HepG2 (cell line): ENCODE results near the gene PLOD3. TPM values are rescaled to one million over a fixed set of nuclear protein-coding genes. Genes with fewer than 3 reads are reported as not detected.
A peak's percentile ranks its signal among the peaks of the same experiment; 100 is the strongest.

Experiments
- CREB1 ChIP-seq, 2 experiments: fragments of 450-650 bp in 1 of 2; IDR thresholded peaks; 2 replicates each; pipeline ENCODE4 v1.6.1; 2016 to 2017; ENCODE audit warnings: control low read depth in 1 of 2, mild to moderate bottlenecking in 1 of 2, missing compliant biosample characterization in 1 of 2, missing genetic modification characterization in 1 of 2
- JUN ChIP-seq: sonication (generic); formaldehyde crosslinking; IDR thresholded peaks from 2 replicates; pipeline ENCODE4 v1.4.0; 2020; ENCODE audit warnings: mild to moderate bottlenecking, missing genetic modification reagents
- MAFK ChIP-seq, 2 experiments: IDR thresholded peaks in 1 of 2; conservative IDR thresholded peaks in 1 of 2; 2 replicates each; pipeline ENCODE4 v1.6.1; 2011; ENCODE audit warnings: improper control_type of control experiment in 2 of 2, low read length in 2 of 2
- RXRB ChIP-seq: IDR thresholded peaks from 2 replicates; pipeline ENCODE4 v1.6.1; 2016; ENCODE audit warnings: borderline replicate concordance, missing genetic modification reagents, missing compliant biosample characterization
- ZBTB20 ChIP-seq: sonication (generic); formaldehyde crosslinking; IDR thresholded peaks from 2 replicates; pipeline ENCODE4 v1.8.1; 2023; ENCODE audit warnings: missing genetic modification reagents, low read depth, mild to moderate bottlenecking, borderline replicate concordance
- ZBTB42 ChIP-seq: sonication (generic); formaldehyde crosslinking; IDR thresholded peaks from 2 replicates; pipeline ENCODE4 v1.5.0; 2020; ENCODE audit warnings: mild to moderate bottlenecking, missing genetic modification reagents
- ZSCAN30 ChIP-seq: sonication (generic); formaldehyde crosslinking; IDR thresholded peaks from 2 replicates; pipeline ENCODE4 v1.5.0; 2020; ENCODE audit warnings: mild to moderate bottlenecking, missing genetic modification reagents
- polyA plus RNA-seq, 8 experiments: library from polyadenylated mRNA; depleted of rRNA in 3 of 8; stranded (reverse) in 7 of 8; unstranded in 1 of 8; fragments of >200 nt; fragmentation: Illumina TruSeq in 4 of 8; extraction: Trizol in 4 of 8; gene quantifications; 2 replicates each; pipeline versions ENCODE4 v1.2.1 to v1.2.3, GENCODE V29; 2011 to 2016; ENCODE audit warnings: low read depth in 4 of 8, missing spikeins in 1 of 8, mixed read lengths in 1 of 8; ENCODE audit not compliant: insufficient read depth in 1 of 8
- total RNA-seq, 5 experiments: library from RNA; depleted of rRNA; stranded (reverse); fragments of >200 nt; fragmentation: Illumina TruSeq; extraction: Trizol; gene quantifications; 2 replicates each; pipeline ENCODE4 v1.2.3, GENCODE V29; 2016; ENCODE audit warnings: low read depth in 1 of 5
- TF ChIP-seq, protein P1 (sequence below), 2 experiments: fragments of 450-650 bp in 1 of 2; sonication (generic) in 1 of 2; formaldehyde crosslinking in 1 of 2; IDR thresholded peaks; 2 replicates each; pipeline versions ENCODE4 v1.6.1 to v1.8.0; 2016 to 2022; ENCODE audit warnings: antibody characterized with exemption in 1 of 2, mild to moderate bottlenecking in 1 of 2, missing genetic modification reagents in 1 of 2
- TF ChIP-seq, protein P2 (sequence below), 2 experiments: sonication (generic) in 1 of 2; formaldehyde crosslinking in 1 of 2; IDR thresholded peaks; 2 replicates each; pipeline versions ENCODE4 v1.4.0 to v1.6.1; 2016 to 2020; ENCODE audit warnings: borderline replicate concordance in 1 of 2, low read depth in 1 of 2, mild to moderate bottlenecking in 1 of 2, missing genetic modification reagents in 1 of 2

Gene PLOD3
- total and polyA plus RNA-seq, 2 of the 13 experiments (the other 11 are each of a cell fraction or from before 2014, with no cell fraction given) = 65.8 to 67.4 TPM

DNA sequence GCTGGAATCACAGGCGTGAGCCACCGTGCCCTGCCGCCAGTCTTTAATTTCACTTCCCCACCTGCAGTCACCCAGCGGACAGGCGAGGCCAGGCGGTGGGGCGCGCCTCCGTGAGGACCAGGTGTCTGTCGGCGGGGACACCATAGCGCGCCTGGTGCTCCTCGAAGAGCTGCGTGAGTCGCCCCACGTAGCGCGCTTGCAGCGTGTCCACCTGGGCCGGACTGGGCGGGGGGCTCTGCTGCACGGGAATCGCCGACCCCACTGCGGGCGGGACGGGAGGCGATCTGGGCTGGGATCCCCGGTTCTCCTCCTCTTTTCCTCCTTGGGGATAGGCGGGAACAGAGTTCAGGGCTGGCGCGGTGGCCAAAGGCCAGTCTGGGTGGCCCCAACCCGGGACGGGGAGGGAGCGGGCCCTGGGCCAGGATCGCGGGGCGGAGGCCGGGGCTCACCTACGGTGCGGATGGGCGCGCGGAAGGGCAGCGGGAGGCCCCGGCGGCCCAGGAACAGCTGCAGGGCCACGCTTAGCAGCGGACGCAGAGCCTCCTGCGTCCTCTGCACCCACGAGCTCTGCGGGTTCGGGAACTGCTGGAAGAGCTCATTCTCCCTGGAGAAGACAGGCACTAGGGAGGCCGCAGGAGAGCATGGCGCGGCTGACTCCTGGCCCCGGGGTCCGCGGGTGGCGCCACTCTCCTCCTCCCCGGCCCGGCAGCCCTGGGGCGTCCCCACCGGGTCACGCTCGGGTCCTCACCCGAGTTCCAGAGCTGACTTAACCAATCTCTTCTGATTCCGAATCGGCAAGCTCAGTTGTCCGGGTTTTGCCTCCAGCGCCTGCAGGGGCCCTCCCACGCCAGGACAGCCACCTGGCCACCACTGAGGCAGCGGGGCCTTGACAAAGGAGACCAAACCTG lies 15.4 kb downstream of the PLOD3 start (continued):
- TF ChIP-seq, protein P1, sequence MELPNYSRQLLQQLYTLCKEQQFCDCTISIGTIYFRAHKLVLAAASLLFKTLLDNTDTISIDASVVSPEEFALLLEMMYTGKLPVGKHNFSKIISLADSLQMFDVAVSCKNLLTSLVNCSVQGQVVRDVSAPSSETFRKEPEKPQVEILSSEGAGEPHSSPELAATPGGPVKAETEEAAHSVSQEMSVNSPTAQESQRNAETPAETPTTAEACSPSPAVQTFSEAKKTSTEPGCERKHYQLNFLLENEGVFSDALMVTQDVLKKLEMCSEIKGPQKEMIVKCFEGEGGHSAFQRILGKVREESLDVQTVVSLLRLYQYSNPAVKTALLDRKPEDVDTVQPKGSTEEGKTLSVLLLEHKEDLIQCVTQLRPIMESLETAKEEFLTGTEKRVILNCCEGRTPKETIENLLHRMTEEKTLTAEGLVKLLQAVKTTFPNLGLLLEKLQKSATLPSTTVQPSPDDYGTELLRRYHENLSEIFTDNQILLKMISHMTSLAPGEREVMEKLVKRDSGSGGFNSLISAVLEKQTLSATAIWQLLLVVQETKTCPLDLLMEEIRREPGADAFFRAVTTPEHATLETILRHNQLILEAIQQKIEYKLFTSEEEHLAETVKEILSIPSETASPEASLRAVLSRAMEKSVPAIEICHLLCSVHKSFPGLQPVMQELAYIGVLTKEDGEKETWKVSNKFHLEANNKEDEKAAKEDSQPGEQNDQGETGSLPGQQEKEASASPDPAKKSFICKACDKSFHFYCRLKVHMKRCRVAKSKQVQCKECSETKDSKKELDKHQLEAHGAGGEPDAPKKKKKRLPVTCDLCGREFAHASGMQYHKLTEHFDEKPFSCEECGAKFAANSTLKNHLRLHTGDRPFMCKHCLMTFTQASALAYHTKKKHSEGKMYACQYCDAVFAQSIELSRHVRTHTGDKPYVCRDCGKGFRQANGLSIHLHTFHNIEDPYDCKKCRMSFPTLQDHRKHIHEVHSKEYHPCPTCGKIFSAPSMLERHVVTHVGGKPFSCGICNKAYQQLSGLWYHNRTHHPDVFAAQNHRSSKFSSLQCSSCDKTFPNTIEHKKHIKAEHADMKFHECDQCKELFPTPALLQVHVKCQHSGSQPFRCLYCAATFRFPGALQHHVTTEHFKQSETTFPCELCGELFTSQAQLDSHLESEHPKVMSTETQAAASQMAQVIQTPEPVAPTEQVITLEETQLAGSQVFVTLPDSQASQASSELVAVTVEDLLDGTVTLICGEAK (IDR thresholded peaks at IDR 0.05) = no peak
- TF ChIP-seq, protein P1 (CRISPR knock-in tag; IDR thresholded peaks at IDR 0.05) = peak; percentile 36; the same call in 1 of the 2 replicates
- TF ChIP-seq RXRB (CRISPR knock-in tag) = no peak
- no peak; the same call in 1 of the 2 replicates for TF ChIP-seq ZBTB20
- no peak; the same call in 1 of the 2 replicates for TF ChIP-seq ZBTB42 (CRISPR knock-in tag)
- TF ChIP-seq MAFK (conservative IDR thresholded peaks at IDR 0.05 in 1 of 2, IDR thresholded peaks at IDR 0.05 in 1 of 2; ENCODE audit: low read length in 2 of 2) = no peak
- TF ChIP-seq, protein P2, sequence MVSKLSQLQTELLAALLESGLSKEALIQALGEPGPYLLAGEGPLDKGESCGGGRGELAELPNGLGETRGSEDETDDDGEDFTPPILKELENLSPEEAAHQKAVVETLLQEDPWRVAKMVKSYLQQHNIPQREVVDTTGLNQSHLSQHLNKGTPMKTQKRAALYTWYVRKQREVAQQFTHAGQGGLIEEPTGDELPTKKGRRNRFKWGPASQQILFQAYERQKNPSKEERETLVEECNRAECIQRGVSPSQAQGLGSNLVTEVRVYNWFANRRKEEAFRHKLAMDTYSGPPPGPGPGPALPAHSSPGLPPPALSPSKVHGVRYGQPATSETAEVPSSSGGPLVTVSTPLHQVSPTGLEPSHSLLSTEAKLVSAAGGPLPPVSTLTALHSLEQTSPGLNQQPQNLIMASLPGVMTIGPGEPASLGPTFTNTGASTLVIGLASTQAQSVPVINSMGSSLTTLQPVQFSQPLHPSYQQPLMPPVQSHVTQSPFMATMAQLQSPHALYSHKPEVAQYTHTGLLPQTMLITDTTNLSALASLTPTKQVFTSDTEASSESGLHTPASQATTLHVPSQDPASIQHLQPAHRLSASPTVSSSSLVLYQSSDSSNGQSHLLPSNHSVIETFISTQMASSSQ (IDR thresholded peaks at IDR 0.05; ENCODE audit: low read depth) = no peak
- TF ChIP-seq, protein P2 (CRISPR knock-in tag; IDR thresholded peaks at IDR 0.05; ENCODE audit: borderline replicate concordance) = no peak
- no peak for TF ChIP-seq CREB1 (IDR thresholded peaks at IDR 0.05)
- no peak for TF ChIP-seq CREB1 (CRISPR knock-in tag; IDR thresholded peaks at IDR 0.05)
- no peak for TF ChIP-seq ZSCAN30
- TF ChIP-seq JUN (CRISPR knock-in tag) = no peak
